PC-9 (cell line): Measurements from ENCODE around the gene DICER1. TPM values are rescaled to one million over a fixed set of nuclear protein-coding genes. Genes with fewer than 3 reads are reported as not detected.
"Not testable (repeated sequence)": the region's sequence is repeated elsewhere in the genome, so short reads cannot be mapped to it uniquely, and the experiment has no call there.

Experiments
- BruUV-seq: library from RNA; stranded (reverse); fragments of 400-500 nt; replicated peaks from 2 replicates; lab custom pipeline; 2021; lab: Mats Ljungman, UMichigan
- CTCF ChIA-PET: fragments of 300-600 bp; sonication (Branson Sonifier 250); formaldehyde crosslinking; loops from one replicate; lab custom pipeline; 2022; ENCODE audit warnings: antibody characterized with exemption; lab: Charles Lee
- POLR2A ChIA-PET: fragments of 300-600 bp; sonication (Branson Sonifier 250); formaldehyde crosslinking; loops from one replicate; lab custom pipeline; 2022; ENCODE audit warnings: antibody characterized with exemption; ENCODE audit not compliant: unreplicated experiment; lab: Charles Lee
- DNase-seq, 2 experiments: peaks; one replicate each; pipeline versions ENCODE4 v3.0.0 to v3.0.0-alpha.2; 2015 to 2022; ENCODE audit warnings: mixed read lengths in 1 of 2
- H2AFZ ChIP-seq: fragments of 200-600 bp; sonication (generic); 2 replicates; pipeline ENCODE4 v1.8.1; 2017; ENCODE audit warnings: antibody characterized with exemption
- H3F3A ChIP-seq: fragments of 200-600 bp; sonication (generic); 2 replicates; pipeline ENCODE4 v1.8.1; 2017; ENCODE audit warnings: antibody characterized with exemption, mild to moderate bottlenecking, low read depth; ENCODE audit not compliant: insufficient read depth
- H3K27ac ChIP-seq: fragments of 200-600 bp; sonication (generic); 2 replicates; pipeline ENCODE4 v1.6.1; 2016; ENCODE audit warnings: mixed run types
- H3K27me3 ChIP-seq: fragments of 200-600 bp; sonication (generic); 2 replicates; pipeline ENCODE4 v1.6.1; 2016; ENCODE audit warnings: low read depth, mixed run types; ENCODE audit not compliant: insufficient read depth
- H3K36me3 ChIP-seq: fragments of 200-600 bp; sonication (generic); 2 replicates; pipeline ENCODE4 v1.6.1; 2016; ENCODE audit warnings: low read depth, mixed run types
- H3K4me1 ChIP-seq: fragments of 200-600 bp; sonication (generic); replicated peaks from 2 replicates; pipeline ENCODE4 v1.6.1; 2016; ENCODE audit warnings: mixed run types; ENCODE audit not compliant: insufficient read depth
- H3K4me2 ChIP-seq: fragments of 200-600 bp; sonication (generic); 2 replicates; pipeline ENCODE4 v1.6.1; 2017; ENCODE audit warnings: mixed run types
- H3K4me3 ChIP-seq: fragments of 200-600 bp; sonication (generic); 2 replicates; pipeline ENCODE4 v1.6.1; 2016; ENCODE audit warnings: mixed run types
- H3K79me2 ChIP-seq: fragments of 200-600 bp; sonication (generic); 2 replicates; pipeline ENCODE4 v1.6.1; 2017; ENCODE audit warnings: low read depth, mixed run types
- H3K9me2 ChIP-seq: fragments of 200-600 bp; sonication (generic); 2 replicates; pipeline ENCODE4 v1.8.1; 2017; ENCODE audit warnings: mild to moderate bottlenecking; ENCODE audit not compliant: insufficient read depth
- H3K9me3 ChIP-seq: fragments of 200-600 bp; sonication (generic); 2 replicates; pipeline ENCODE4 v1.8.1; 2016; ENCODE audit warnings: low read depth; ENCODE audit not compliant: insufficient read depth
- H4K20me1 ChIP-seq: fragments of 200-600 bp; sonication (generic); 2 replicates; pipeline ENCODE4 v1.8.1; 2017; ENCODE audit not compliant: insufficient read depth
- EZH2 ChIP-seq: fragments of 200-600 bp; sonication (generic); IDR thresholded peaks from 2 replicates; pipeline ENCODE4 v1.8.0; 2017; ENCODE audit warnings: antibody characterized with exemption, low read depth
- intact Hi-C: fragments of 100-400 bp; cut with micrococcal nuclease; formaldehyde crosslinking; loops from one replicate; pipeline ENCODE4 v1.10.0; 2022; ENCODE audit not compliant: unreplicated experiment
- total RNA-seq: library from RNA; stranded (reverse); gene quantifications from 2 replicates; pipeline ENCODE4 v1.2.3, GENCODE V29; 2021
- TF ChIP-seq, protein P1 (sequence below): fragments of 200-600 bp; sonication (generic); conservative IDR thresholded peaks from 2 replicates; pipeline ENCODE4 v1.6.1; 2017; ENCODE audit warnings: mixed run types, antibody characterized with exemption, mild to moderate bottlenecking, moderate library complexity

The DICER1 gene
- total RNA-seq, 1 experiment from 2014 or later = 15.1 TPM

GRCh38 chr14:95180966-95181741 is 23.8 kb upstream of the DICER1 start:
- Histone ChIP-seq H3K4me2 (no peak overlapping the region), H3F3A (no peaks in the 10 kb centered on the region), H3K9me3 (no peaks in the 10 kb centered on the region), H3K27me3 (no peaks in the 10 kb centered on the region), H3K4me1 (no peaks in the 10 kb centered on the region), H3K36me3 (no peaks in the 10 kb centered on the region), H3K9me2 (no peaks in the 10 kb centered on the region), H3K27ac (no peak overlapping the region), H3K4me3 (no peak overlapping the region), H3K79me2 (no peaks in the 10 kb centered on the region), H2AFZ (no peak overlapping the region), H4K20me1 (no peaks in the 10 kb centered on the region)
- no peak for TF ChIP-seq EZH2
- TF ChIP-seq, protein P1, sequence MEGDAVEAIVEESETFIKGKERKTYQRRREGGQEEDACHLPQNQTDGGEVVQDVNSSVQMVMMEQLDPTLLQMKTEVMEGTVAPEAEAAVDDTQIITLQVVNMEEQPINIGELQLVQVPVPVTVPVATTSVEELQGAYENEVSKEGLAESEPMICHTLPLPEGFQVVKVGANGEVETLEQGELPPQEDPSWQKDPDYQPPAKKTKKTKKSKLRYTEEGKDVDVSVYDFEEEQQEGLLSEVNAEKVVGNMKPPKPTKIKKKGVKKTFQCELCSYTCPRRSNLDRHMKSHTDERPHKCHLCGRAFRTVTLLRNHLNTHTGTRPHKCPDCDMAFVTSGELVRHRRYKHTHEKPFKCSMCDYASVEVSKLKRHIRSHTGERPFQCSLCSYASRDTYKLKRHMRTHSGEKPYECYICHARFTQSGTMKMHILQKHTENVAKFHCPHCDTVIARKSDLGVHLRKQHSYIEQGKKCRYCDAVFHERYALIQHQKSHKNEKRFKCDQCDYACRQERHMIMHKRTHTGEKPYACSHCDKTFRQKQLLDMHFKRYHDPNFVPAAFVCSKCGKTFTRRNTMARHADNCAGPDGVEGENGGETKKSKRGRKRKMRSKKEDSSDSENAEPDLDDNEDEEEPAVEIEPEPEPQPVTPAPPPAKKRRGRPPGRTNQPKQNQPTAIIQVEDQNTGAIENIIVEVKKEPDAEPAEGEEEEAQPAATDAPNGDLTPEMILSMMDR = no peak
- intact Hi-C loops = no loop called here
- POLR2A ChIA-PET = no interaction called here
- no TSS peak for BruUV-seq
- DNase-seq = no peak
- CTCF ChIA-PET = no interaction called here

- H3K27me3 ChIP-seq, H4K20me1 ChIP-seq, H3K9me2 ChIP-seq, BruUV-seq, H3K9me3 ChIP-seq, H3K79me2 ChIP-seq, H3K4me1 ChIP-seq, H3K36me3 ChIP-seq, H3K4me2 ChIP-seq, H2AFZ ChIP-seq, H3F3A ChIP-seq, POLR2A ChIA-PET, intact Hi-C loops, CTCF ChIA-PET, H3K4me3 ChIP-seq, H3K27ac ChIP-seq, DNase-seq: not testable (repeated sequence)
These were observed 18.3 kb upstream of the DICER1 start for GRCh38 chr14:95175670-95176069.

DNA sequence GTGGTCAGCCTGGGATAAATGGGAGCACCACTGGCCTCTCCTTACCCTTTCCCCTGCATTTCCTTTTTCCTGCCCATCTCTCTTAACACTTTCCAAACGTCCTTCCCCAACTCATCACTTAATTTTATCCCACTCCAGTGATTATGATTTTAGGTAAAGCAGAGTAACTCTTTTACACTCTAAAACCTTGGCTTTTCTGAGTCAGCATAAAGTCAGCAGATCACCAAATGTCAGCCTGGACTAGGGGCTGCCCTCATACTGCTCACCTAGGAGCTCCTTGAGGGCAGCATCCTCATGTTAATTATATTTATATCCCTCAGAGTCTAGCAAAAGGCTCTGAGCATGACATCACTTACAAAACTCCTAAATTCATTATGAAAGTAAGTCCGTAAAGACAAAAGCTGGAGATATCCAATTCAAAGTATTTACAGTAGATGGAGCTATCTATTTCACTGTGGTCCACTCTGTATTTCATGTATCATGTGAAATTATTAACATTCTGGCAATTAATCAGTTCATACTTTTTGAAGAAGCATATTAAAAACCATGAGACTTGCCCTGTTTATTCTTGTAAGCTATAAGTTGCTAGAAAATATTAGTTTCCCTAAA is 17.0 kb upstream of the DICER1 start:
- H3K27ac ChIP-seq = no peak overlapping the region
- H2AFZ ChIP-seq = no peak overlapping the region
- TF ChIP-seq, protein P1 = no peak
- no peak for TF ChIP-seq EZH2
- BruUV-seq = no TSS peak
- intact Hi-C loops = no loop called here
- no peaks in the 10 kb centered on the region for H3K79me2 ChIP-seq
- DNase-seq = no peak
- H3K4me2 ChIP-seq = no peak overlapping the region
- H3K4me1 ChIP-seq = no peaks in the 10 kb centered on the region
- H3K27me3 ChIP-seq = no peaks in the 10 kb centered on the region
- no peaks in the 10 kb centered on the region for H3K9me3 ChIP-seq
- no peaks in the 10 kb centered on the region for H4K20me1 ChIP-seq
- no peaks in the 10 kb centered on the region for H3K9me2 ChIP-seq
- ChIA-PET CTCF (interaction anchor here (0.6 kb wide), 1 partner anchor 12 kb away, joined by 3 read pairs; no protein-coding TSS in a partner anchor), POLR2A (no interaction called here)
- H3K36me3 ChIP-seq = no peaks in the 10 kb centered on the region
- H3F3A ChIP-seq = no peaks in the 10 kb centered on the region
- H3K4me3 ChIP-seq = no peak overlapping the region
